Tibial nerve (tissue), 4 donors: Measurements from ENCODE around the gene ALPP. TPM values are rescaled to one million over a fixed set of nuclear protein-coding genes. Genes with fewer than 3 reads are reported as not detected.

Experiments
- DNase-seq, 2 donors: peaks; one replicate each; pipeline ENCODE4 v3.0.0-alpha.2; 2019; ENCODE audit warnings: low spot score in 2 of 2
- H3K27ac ChIP-seq, 4 donors: fragments of 200-600 bp; sonication (generic) in 3 of 4; one replicate each; pipeline ENCODE4 v1.5.1; 2017 to 2019; ENCODE audit warnings: mild to moderate bottlenecking in 1 of 4
- H3K27me3 ChIP-seq, 2 donors: fragments of 200-600 bp; sonication (generic) in 1 of 2; one replicate each; pipeline versions ENCODE4 v1.5.1 to v1.6.0; 2017 to 2019
- H3K36me3 ChIP-seq, 3 donors: fragments of 200-600 bp; sonication (generic); one replicate each; pipeline ENCODE4 v1.5.1; 2018 to 2019
- H3K4me1 ChIP-seq, 4 donors: fragments of 200-600 bp; sonication (generic) in 3 of 4; one replicate each; pipeline ENCODE4 v1.5.1; 2017 to 2019
- H3K4me3 ChIP-seq, 4 donors: fragments of 200-600 bp; sonication (generic) in 3 of 4; one replicate each; pipeline ENCODE4 v1.5.1; 2017 to 2019; ENCODE audit warnings: mild to moderate bottlenecking in 1 of 4, moderate library complexity in 1 of 4
- H3K9me3 ChIP-seq, 4 donors: fragments of 200-600 bp; sonication (generic) in 3 of 4; one replicate each; pipeline ENCODE4 v1.5.1; 2017 to 2019
- EP300 ChIP-seq, 2 donors: sonication (generic); formaldehyde crosslinking; IDR thresholded peaks; one replicate each; pipeline ENCODE4 v1.6.1; 2017; ENCODE audit warnings: antibody characterized with exemption in 2 of 2, mild to moderate bottlenecking in 1 of 2
- POLR2A ChIP-seq, 2 donors: fragments of 450-650 bp; IDR thresholded peaks; one replicate each; pipeline ENCODE4 v1.6.1; 2017; ENCODE audit warnings: antibody characterized with exemption in 2 of 2, mild to moderate bottlenecking in 2 of 2, moderate library complexity in 2 of 2
- WGBS, 2 donors: methylation state at CpG; one replicate each; pipeline ENCODE4 v1.1.5; 2018; 5-methylcytosine and 5-hydroxymethylcytosine counted together
- total RNA-seq, 4 donors: library from RNA; depleted of rRNA; stranded (reverse); fragments of >200 nt; gene quantifications; one replicate each; pipeline ENCODE4 v1.1.0, GENCODE V29; 2016
- TF ChIP-seq, protein P1 (sequence below), 5 experiments: fragments of 200-600 bp in 3 of 5; fragments of 450-650 bp in 2 of 5; sonication (generic) in 3 of 5; IDR thresholded peaks; one replicate each; pipeline ENCODE4 v1.5.1; 2016 to 2019; ENCODE audit warnings: antibody characterized with exemption in 5 of 5, mild to moderate bottlenecking in 3 of 5, moderate library complexity in 2 of 5

Gene ALPP
- total RNA-seq, 4 donors from 2014 or later = not detected

DNA sequence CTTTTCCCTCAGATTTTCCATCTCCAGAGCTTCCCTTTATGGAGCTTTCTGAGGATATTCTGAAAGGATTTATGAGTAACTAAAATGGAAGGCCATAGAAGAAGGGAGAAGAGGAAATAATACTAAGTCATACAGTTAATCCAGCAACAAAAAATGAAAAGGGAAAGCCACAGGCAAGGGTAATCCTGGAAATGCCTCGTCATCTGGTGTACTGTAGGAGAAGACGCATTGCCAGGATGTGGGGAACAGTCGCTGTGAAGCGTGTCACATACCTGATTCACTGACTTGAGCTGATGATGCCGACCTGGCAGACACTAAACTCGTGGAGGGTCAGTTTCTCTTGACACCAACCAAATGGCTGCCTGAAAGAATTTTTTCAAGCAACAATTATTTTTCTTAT lies 34.7 kb upstream of the ALPP start:
- TF ChIP-seq EP300 (IDR thresholded peaks at IDR 0.05) (no peak), POLR2A (IDR thresholded peaks at IDR 0.05) (no peak)
- TF ChIP-seq, protein P1, sequence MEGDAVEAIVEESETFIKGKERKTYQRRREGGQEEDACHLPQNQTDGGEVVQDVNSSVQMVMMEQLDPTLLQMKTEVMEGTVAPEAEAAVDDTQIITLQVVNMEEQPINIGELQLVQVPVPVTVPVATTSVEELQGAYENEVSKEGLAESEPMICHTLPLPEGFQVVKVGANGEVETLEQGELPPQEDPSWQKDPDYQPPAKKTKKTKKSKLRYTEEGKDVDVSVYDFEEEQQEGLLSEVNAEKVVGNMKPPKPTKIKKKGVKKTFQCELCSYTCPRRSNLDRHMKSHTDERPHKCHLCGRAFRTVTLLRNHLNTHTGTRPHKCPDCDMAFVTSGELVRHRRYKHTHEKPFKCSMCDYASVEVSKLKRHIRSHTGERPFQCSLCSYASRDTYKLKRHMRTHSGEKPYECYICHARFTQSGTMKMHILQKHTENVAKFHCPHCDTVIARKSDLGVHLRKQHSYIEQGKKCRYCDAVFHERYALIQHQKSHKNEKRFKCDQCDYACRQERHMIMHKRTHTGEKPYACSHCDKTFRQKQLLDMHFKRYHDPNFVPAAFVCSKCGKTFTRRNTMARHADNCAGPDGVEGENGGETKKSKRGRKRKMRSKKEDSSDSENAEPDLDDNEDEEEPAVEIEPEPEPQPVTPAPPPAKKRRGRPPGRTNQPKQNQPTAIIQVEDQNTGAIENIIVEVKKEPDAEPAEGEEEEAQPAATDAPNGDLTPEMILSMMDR (IDR thresholded peaks at IDR 0.05) = no peak
- Histone ChIP-seq H3K27me3 (no peaks in the 10 kb centered on the region), H3K4me1 (no peaks in the 10 kb centered on the region), H3K36me3 (peaks cover 0 to 27% (median 0%) of the 10 kb centered on the region in 3 donors), H3K4me3 (no peak overlapping the region), H3K9me3 (peaks cover 0 to 81% (median 0%) of the 10 kb centered on the region in 4 donors), H3K27ac (no peak overlapping the region)
- WGBS, 2 donors = 80% methylated on average over 6 of the region's 6 CpGs
- no peak for DNase-seq

DNA sequence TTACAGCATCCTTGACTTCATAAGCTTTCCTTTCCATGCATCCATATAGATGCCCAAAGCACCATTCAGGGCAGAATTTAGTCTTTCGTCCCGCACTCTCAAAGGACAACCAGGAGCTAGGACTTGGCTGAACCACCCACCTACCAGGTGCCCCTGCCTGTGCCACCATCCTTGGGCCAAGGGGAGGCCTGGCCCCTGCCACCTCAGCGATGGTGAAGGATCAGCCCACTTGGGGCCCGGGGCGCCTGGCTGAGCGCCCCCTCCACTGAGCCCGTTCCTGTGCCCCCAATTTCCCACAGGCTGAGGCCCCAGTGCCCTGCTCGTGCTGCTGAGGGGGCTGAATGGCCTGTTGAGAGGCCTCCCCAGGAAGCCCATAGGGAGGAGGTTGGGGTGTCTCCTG lies 33.3 kb upstream of the ALPP start:
- Histone ChIP-seq H3K9me3 (peaks cover 0 to 66% (median 0%) of the 10 kb centered on the region in 4 donors), H3K36me3 (peaks cover 0 to 12% (median 0%) of the 10 kb centered on the region in 3 donors), H3K27me3 (peaks cover 0 to 7% of the 10 kb centered on the region in 2 donors), H3K4me3 (no peak overlapping the region), H3K27ac (no peak overlapping the region), H3K4me1 (no peaks in the 10 kb centered on the region)
- no peak for TF ChIP-seq EP300 (IDR thresholded peaks at IDR 0.05)
- TF ChIP-seq POLR2A (IDR thresholded peaks at IDR 0.05) = no peak
- TF ChIP-seq, protein P1 (IDR thresholded peaks at IDR 0.05) = no peak
- 87 to 96% methylated on average over 4 to 8 of the region's 8 CpGs for WGBS, 2 donors
- no peak for DNase-seq

DNA sequence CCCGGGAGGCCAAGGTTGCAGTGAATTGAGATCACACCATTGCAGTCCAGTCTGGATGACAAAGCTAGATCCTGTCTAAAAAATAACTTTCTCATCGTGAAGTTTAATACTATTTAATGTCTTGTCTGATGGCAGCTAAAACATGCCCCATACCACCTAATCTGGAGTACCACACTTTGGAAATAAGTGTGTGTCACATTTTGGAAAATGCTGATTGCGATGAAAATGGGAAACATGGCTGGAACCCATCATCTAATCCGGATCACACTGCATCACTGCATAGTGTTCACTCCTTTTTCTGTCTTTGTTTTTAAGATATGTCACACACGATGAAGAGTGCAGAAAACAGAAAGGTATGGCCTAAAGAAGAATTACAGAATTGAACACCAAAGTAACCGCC lies 31.2 kb upstream of the ALPP start:
- Histone ChIP-seq H3K36me3 (no peaks in the 10 kb centered on the region), H3K4me1 (peaks cover 0 to 14% (median 2%) of the 10 kb centered on the region in 4 donors), H3K27me3 (peaks cover 0 to 28% of the 10 kb centered on the region in 2 donors), H3K4me3 (no peak overlapping the region), H3K9me3 (peaks cover 0 to 51% (median 0%) of the 10 kb centered on the region in 4 donors), H3K27ac (no peak overlapping the region)
- WGBS, 2 donors = 95% methylated on average over 6 of the region's 6 CpGs
- DNase-seq = no peak
- TF ChIP-seq, protein P1 (IDR thresholded peaks at IDR 0.05) = no peak
- TF ChIP-seq EP300 (IDR thresholded peaks at IDR 0.05) = no peak

DNA sequence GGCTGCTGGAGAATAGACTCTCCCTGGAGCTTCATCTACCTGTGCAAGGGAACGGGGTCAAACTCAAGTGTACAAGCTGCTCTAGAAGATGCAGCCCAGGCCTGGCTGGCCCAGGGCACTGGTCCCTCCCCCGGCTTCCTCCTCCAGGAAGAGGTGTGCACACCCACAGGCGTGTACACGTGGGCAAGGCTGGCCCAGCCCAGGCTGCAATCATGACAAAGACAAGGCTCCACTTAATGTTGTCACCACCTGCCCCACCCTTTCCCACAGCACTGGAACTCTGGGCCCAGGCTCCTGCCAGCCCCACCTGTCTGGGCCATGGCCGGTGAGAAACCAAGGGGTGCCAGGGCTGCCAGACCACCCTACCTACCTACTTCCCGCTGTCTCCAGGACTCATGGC lies 29.6 kb upstream of the ALPP start:
- Histone ChIP-seq H3K27ac (no peak overlapping the region), H3K4me3 (no peak overlapping the region), H3K27me3 (peaks cover 0 to 44% of the 10 kb centered on the region in 2 donors), H3K36me3 (no peaks in the 10 kb centered on the region), H3K4me1 (peaks cover 0 to 16% (median 2%) of the 10 kb centered on the region in 4 donors), H3K9me3 (peaks cover 0 to 35% (median 0%) of the 10 kb centered on the region in 4 donors)
- DNase-seq = no peak
- 59 to 81% methylated on average over 4 to 6 of the region's 6 CpGs for WGBS, 2 donors
- TF ChIP-seq EP300 (IDR thresholded peaks at IDR 0.05) (no peak), POLR2A (IDR thresholded peaks at IDR 0.05) (no peak)
- TF ChIP-seq, protein P1 (IDR thresholded peaks at IDR 0.05) = no peak

DNA sequence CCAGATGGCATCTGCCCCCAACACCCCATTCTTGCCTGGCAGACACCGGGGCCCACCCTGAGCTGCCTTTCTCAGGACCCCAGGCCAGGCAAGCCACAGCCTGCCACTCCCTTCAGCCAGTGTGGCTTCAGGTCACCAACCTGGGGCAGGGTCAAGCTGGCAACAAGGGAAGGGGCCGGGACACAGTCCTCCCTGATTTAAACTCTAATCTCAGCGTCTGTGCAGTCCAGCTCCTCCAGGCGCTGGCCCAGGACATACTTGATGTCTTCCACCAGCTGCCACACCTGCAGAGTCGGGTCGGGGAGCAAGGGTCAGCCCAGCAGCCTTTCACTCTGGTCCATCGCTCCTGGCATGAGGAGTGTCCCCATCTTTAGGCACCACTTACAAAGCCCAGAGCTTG lies 29.0 kb upstream of the ALPP start:
- no peak overlapping the region for H3K27ac ChIP-seq
- H3K27me3 ChIP-seq = peaks cover 0 to 50% of the 10 kb centered on the region in 2 donors
- no peak for DNase-seq
- H3K9me3 ChIP-seq = peaks cover 0 to 30% (median 0%) of the 10 kb centered on the region in 4 donors
- H3K4me1 ChIP-seq = peaks cover 0 to 16% (median 2%) of the 10 kb centered on the region in 4 donors
- no peak overlapping the region for H3K4me3 ChIP-seq
- H3K36me3 ChIP-seq = no peaks in the 10 kb centered on the region
- TF ChIP-seq POLR2A (IDR thresholded peaks at IDR 0.05) (no peak), EP300 (IDR thresholded peaks at IDR 0.05) (no peak)
- TF ChIP-seq, protein P1 (IDR thresholded peaks at IDR 0.05) = no peak
- WGBS, 2 donors = 71 to 85% methylated on average over 4 to 7 of the region's 7 CpGs
